PFSK-1 (cell line): ENCODE measurements around the gene CLEC3B.

Experiments used
- POLR2AphosphoS5 ChIP-seq: IDR thresholded peaks from 2 replicates; pipeline ENCODE4 v1.6.1; 2012; ENCODE audit warnings: low read depth, mild to moderate bottlenecking, control low read depth, low read length, moderate library complexity
- REST ChIP-seq, 2 experiments: IDR thresholded peaks; 2 replicates each; pipeline versions ENCODE4 v1.6.1 to v1.8.0; 2011 to 2012; ENCODE audit warnings: low read depth in 2 of 2, low read length in 2 of 2, control low read depth in 1 of 2, inconsistent platforms in 1 of 2, mild to moderate bottlenecking in 1 of 2, moderate library complexity in 1 of 2; ENCODE audit not compliant: insufficient read depth in 1 of 2
- SIN3A ChIP-seq: IDR thresholded peaks from 2 replicates; pipeline ENCODE4 v1.6.1; 2012; ENCODE audit warnings: mild to moderate bottlenecking, low read length, moderate library complexity, borderline replicate concordance; ENCODE audit not compliant: insufficient read depth
- TAF1 ChIP-seq: IDR thresholded peaks from 2 replicates; pipeline ENCODE4 v1.6.1; 2012; ENCODE audit warnings: low read length, control low read depth, borderline replicate concordance; ENCODE audit not compliant: insufficient read depth

GRCh38 chr3:44981220-44981619 is 44.9 kb upstream of the CLEC3B start:
- TF ChIP-seq SIN3A (no peak), POLR2AphosphoS5 (no peak), TAF1 (no peak), REST (IDR thresholded peaks at IDR 0.05; ENCODE audit: insufficient read depth in 1 of 2, low read depth in 2 of 2, low read length in 2 of 2) (no peak)
